Panc1 (cell line): ENCODE data around the gene TBC1D24.

Experiments used
- CTCF ChIP-seq: fragments of 450-650 bp; IDR thresholded peaks from 2 replicates; pipeline ENCODE4 v1.5.1; 2017; ENCODE audit warnings: mild to moderate bottlenecking
- POLR2AphosphoS5 ChIP-seq: IDR thresholded peaks from 2 replicates; pipeline ENCODE4 v1.6.1; 2012; ENCODE audit warnings: mild to moderate bottlenecking, low read depth, low read length, moderate library complexity
- REST ChIP-seq, 2 experiments: IDR thresholded peaks; 2 replicates each; pipeline ENCODE4 v1.6.1; 2011 to 2012; ENCODE audit warnings: low read depth in 2 of 2, control low read depth in 1 of 2, low read length in 1 of 2, mild to moderate bottlenecking in 1 of 2, moderate library complexity in 1 of 2; ENCODE audit not compliant: insufficient read depth in 1 of 2
- TCF7L2 ChIP-seq: IDR thresholded peaks from 2 replicates; pipeline ENCODE4 v1.6.1; 2011; ENCODE audit warnings: mild to moderate bottlenecking, low read depth, low read length, inconsistent platforms

GRCh38 chr16:2507052-2507659, 32.2 kb downstream of the TBC1D24 start:
- no peak for TF ChIP-seq CTCF
- TF ChIP-seq POLR2AphosphoS5, result no peak
- no peak for TF ChIP-seq TCF7L2
- no peak for TF ChIP-seq REST (IDR thresholded peaks at IDR 0.05; ENCODE audit: insufficient read depth in 1 of 2, low read depth in 2 of 2, low read length in 1 of 2)
